Brain microvascular endothelial cell (primary cell): ENCODE measurements around the gene CFAP119.

Experiments used
- DNase-seq: peaks from one replicate; pipeline ENCODE4 v3.0.0-alpha.2; 2020
- H3K27ac ChIP-seq: fragments of 250-450 bp; sonication (Bioruptor Pico); 2 replicates; pipeline ENCODE4 v1.5.1; 2020; ENCODE audit warnings: mild to moderate bottlenecking, moderate library complexity
- H3K27me3 ChIP-seq: fragments of 250-450 bp; sonication (Bioruptor Pico); replicated peaks from 2 replicates; pipeline ENCODE4 v1.5.1; 2020; ENCODE audit warnings: mild to moderate bottlenecking
- H3K36me3 ChIP-seq: fragments of 250-450 bp; sonication (Bioruptor Pico); replicated peaks from 2 replicates; pipeline ENCODE4 v1.5.1; 2020; ENCODE audit warnings: mild to moderate bottlenecking
- H3K4me3 ChIP-seq: 2 replicates; pipeline ENCODE4 v1.5.1; 2011; ENCODE audit warnings: low read depth, mild to moderate bottlenecking, control low read depth, low read length, moderate library complexity
- in situ Hi-C: cut with HindIII; loops from 2 replicates; pipeline ENCODE4 v1.10.0; 2017; ENCODE audit warnings: low sequenced_read_pairs, low pct_ligation_motif_present
- TF ChIP-seq, protein P1 (sequence below): IDR thresholded peaks from 2 replicates; pipeline ENCODE4 v1.5.1; 2011; ENCODE audit warnings: low read depth, mild to moderate bottlenecking, moderate library complexity, low read length, control low read depth, inconsistent platforms; ENCODE audit errors: missing control alignments

The CFAP119 gene

DNA sequence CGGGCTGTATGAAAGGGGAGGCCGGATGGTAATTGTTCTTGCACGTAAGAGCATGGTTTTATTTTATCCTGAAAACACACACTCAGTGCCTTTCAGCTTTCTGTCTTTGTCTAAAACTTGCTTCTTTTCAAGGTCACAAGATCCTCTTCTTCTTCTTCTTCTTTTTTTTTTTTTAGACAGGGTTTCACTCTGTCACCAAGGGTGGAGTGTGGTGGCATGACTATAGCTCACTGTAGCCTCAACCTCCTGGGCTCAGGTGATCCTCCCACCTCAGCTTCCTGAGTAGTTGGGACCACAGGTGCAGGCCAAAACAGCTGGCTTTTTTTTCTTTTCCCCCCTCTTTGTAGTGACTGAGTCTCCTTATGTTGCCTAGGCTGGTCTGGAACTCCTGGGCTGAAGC lies 41.1 kb upstream of the CFAP119 start:
- Histone ChIP-seq H3K36me3 (no peaks in the 10 kb centered on the region), H3K4me3 (no peak overlapping the region), H3K27me3 (no peaks in the 10 kb centered on the region), H3K27ac (no peak overlapping the region)
- no peak for DNase-seq
- TF ChIP-seq, protein P1, sequence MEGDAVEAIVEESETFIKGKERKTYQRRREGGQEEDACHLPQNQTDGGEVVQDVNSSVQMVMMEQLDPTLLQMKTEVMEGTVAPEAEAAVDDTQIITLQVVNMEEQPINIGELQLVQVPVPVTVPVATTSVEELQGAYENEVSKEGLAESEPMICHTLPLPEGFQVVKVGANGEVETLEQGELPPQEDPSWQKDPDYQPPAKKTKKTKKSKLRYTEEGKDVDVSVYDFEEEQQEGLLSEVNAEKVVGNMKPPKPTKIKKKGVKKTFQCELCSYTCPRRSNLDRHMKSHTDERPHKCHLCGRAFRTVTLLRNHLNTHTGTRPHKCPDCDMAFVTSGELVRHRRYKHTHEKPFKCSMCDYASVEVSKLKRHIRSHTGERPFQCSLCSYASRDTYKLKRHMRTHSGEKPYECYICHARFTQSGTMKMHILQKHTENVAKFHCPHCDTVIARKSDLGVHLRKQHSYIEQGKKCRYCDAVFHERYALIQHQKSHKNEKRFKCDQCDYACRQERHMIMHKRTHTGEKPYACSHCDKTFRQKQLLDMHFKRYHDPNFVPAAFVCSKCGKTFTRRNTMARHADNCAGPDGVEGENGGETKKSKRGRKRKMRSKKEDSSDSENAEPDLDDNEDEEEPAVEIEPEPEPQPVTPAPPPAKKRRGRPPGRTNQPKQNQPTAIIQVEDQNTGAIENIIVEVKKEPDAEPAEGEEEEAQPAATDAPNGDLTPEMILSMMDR, result no peak
- in situ Hi-C loops, result no loop called here

DNA sequence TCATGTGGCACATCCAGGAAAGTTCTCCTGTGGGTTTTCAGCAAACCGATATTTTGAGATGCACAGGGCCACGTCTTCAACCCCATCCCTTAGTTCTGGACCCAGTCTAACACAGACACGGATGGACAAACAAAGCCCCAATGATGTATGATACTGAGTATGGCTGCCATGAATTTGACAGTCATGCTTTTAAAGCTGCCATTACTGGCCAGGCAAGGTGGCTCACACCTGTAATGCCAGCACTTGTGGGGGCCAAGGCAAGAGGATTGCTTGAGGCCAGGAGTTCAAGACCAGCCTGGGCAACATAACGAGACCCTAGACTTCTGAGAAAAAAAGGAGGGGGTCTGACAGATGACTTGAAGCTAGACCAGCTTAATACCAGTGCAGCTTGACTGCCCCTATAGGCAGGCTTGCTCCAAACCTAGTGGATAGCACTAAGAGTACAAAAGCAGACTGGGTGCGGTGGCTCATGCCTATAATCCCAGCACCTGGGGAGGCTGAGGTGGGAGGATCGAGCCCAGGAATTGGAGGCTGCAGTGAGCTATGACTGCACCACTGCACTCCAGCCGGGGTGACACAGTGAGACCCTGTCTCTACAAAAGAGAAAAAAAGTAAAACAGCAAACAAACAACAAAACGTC lies 35.9 kb upstream of the CFAP119 start:
- Histone ChIP-seq H3K4me3 (no peak overlapping the region), H3K27me3 (no peaks in the 10 kb centered on the region), H3K36me3 (no peaks in the 10 kb centered on the region), H3K27ac (no peak overlapping the region)
- in situ Hi-C loops, result loop anchor here (25.0 kb wide), 1 partner anchor 90 kb away; the partner anchor contains the start of genes BCL7C and CTF1
- TF ChIP-seq, protein P1, result peak; percentile 37
- DNase-seq, result no peak

DNA sequence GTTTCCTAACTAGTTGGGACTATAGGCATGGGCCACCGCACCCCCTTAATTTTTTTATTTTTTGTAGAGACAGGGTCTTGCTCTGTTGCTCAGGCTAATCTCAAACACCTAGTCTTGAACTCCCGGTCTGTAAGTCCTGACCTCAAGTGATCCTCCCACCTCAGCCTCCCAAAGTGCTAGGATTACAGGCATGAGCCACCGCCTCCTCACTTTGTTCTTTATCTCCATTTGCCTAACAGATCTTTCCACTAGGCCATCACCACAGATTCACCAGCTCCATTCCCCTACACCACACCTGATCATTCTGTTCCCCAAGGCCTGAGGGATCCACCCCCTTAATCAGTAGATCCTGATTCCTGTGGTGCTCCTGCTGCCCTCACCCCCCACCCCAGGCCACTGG lies 32.8 kb upstream of the CFAP119 start:
- TF ChIP-seq, protein P1, result no peak
- Histone ChIP-seq H3K36me3 (no peaks in the 10 kb centered on the region), H3K4me3 (no peak overlapping the region), H3K27me3 (no peaks in the 10 kb centered on the region), H3K27ac (no peak overlapping the region)
- in situ Hi-C loops, result loop anchor here (25.0 kb wide), 1 partner anchor 93 kb away; the partner anchor contains the start of genes BCL7C and CTF1
- no peak for DNase-seq

DNA sequence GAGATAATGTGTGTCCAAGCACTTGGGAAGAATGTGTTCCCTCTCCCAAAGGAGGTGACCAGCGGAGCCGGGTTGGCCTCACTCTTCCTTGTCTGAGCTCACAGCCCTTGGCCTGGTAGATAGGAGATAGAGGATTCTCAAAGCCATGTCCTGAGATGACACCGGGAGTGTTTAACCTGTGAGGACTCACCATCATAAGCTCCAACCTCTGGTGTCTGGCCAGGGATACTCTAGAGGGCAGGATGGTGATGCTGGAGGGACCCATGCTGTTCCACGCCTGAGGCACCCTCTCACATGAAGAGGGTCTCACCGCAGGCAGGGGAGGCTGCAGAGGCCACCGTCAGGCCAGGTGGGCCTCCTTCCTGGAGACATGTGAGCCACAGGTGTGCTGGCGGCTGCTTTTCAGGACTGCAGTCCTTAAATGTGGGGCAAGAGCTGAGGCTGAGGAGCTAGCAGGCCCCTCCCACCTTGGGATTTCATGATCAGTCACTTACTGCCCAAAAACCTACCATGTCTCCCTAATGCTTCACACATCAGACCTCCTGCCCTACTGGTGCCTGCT lies 31.7 kb upstream of the CFAP119 start:
- TF ChIP-seq, protein P1, result no peak
- no peak overlapping the region for H3K4me3 ChIP-seq

DNA sequence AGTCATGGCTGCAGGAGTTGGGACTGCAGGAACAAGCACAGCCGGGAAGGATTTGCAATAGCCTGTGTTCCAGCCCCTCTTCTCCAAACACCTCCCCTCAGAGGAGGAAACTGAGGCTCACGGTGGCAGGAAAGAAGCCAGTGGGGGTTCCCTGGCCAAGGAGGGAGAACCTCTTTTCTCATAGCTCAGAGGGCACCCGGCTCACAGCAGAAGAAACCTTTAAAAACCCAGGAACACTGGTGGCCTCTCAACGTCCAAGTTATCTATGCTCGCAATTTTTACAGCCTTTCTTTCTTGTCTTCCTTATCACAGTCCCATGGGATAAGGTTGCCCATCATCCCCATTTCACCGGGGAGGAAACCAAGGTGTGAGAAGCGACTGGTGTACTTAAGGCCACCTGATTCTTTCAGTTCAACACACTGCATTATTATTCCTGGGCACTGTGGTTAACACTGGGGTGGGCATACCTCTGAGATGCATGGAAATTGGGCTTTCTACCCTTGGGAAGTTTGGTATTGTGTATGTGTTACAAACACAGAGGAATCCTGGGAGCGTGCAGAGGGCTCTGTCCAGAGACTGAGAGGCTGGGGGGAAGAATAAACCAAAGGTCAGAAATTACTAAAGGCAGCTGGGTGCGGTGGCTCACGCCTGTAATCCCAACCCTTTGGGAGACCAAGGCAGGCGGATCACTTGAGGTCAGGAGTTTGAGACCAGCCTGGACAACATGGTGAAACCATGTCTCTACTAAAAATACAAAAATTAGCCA lies 25.9 kb upstream of the CFAP119 start:
- DNase-seq, result no peak
- H3K36me3 ChIP-seq, result peaks cover 13% of the 10 kb centered on the region
- in situ Hi-C loops, result loop anchor here (25.0 kb wide), 1 partner anchor 100 kb away; the partner anchor contains the start of genes BCL7C and CTF1
- H3K27ac ChIP-seq, result peak overlapping the region; percentile 81
- peak overlapping the region; percentile 92 for H3K4me3 ChIP-seq
- TF ChIP-seq, protein P1, result peak; percentile 2
- H3K27me3 ChIP-seq, result no peaks in the 10 kb centered on the region

More for the DNA sequence above, 31.7 kb upstream of the CFAP119 start:
- in situ Hi-C loops, result loop anchor here (25.0 kb wide), 1 partner anchor 94 kb away; the partner anchor contains the start of genes BCL7C and CTF1
- Histone ChIP-seq H3K27ac (no peak overlapping the region), H3K27me3 (no peaks in the 10 kb centered on the region), H3K36me3 (no peaks in the 10 kb centered on the region)
- DNase-seq, result no peak
